Glomerular endothelial cell (primary cell): Measurements from ENCODE around the gene PPP1R9B. TPM values are rescaled to one million over a fixed set of nuclear protein-coding genes. Genes with fewer than 3 reads are reported as not detected.

Source experiments
- DNase-seq: peaks from one replicate; pipeline ENCODE4 v3.0.0-alpha.2; 2011; ENCODE audit warnings: low read depth, low spot score; ENCODE audit errors: extremely low read depth
- total RNA-seq: library from RNA; depleted of rRNA; stranded (reverse); fragments of >200 nt; gene quantifications from 2 replicates; pipeline ENCODE4 v1.2.3, GENCODE V29; 2015

The PPP1R9B gene
- total RNA-seq, 1 donor from 2014 or later = 56.6 TPM

DNA sequence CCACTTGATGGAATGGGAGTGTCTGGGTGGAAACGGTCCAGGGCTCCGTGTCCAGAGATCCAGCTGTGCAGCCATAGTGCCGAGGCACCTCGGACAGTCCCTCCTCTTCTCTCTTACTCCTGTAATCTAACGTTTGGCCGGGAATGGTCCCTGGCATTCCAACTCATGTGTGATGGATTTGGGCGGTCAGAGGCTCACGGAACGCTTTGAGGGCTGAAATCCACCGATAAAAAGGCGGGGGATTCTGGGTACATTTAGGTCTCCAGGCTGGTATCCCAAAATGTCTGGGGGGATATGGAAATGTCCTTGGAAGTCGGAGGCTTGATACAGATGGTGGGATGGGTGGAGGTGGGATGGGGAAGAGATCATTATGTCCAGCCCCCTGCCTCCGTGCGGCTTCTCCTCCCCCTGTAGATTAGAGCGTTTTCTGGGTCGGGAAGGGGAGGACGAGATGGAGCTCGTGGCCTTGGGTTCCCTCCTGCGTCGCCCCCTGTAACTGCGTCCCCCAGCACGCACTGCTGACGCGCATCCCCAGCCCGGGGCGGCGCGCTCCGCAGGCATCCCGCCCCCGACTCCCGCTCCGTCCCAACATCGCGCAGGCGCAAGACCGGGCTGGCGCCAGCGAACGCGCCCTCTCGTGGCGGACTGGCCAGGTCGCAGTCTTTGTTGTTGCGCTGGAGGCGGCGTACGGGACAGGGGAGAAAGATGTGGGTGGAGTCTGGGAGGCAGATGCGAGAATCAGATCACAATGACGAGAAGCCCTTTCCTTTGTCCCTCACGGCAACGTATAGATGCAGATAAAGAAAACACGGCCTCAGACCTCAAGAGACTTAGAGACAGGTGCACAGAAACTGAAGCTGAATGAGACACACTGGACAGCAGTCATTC, 10.8 kb upstream of the PPP1R9B start:
- DNase-seq = no peak

DNA sequence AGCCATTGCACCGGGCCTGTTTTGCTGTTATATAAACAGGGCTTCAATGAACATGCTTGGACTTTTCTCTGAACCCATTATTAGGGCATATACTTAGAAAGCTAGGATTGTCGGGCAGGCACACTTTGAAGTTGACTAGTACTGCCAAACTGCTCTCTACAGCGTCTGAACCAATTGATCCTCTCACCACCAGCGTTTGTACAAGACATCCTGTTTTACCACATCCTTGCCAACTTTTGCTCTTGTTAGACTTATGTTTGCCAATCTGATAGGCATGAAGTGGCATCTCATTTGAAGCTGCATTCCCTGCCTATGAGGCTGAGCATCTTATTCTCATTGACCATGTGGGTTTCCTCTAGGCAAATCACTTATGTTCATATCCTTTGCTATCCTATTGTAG, 7.4 kb upstream of the PPP1R9B start:
- DNase-seq = no peak

DNA sequence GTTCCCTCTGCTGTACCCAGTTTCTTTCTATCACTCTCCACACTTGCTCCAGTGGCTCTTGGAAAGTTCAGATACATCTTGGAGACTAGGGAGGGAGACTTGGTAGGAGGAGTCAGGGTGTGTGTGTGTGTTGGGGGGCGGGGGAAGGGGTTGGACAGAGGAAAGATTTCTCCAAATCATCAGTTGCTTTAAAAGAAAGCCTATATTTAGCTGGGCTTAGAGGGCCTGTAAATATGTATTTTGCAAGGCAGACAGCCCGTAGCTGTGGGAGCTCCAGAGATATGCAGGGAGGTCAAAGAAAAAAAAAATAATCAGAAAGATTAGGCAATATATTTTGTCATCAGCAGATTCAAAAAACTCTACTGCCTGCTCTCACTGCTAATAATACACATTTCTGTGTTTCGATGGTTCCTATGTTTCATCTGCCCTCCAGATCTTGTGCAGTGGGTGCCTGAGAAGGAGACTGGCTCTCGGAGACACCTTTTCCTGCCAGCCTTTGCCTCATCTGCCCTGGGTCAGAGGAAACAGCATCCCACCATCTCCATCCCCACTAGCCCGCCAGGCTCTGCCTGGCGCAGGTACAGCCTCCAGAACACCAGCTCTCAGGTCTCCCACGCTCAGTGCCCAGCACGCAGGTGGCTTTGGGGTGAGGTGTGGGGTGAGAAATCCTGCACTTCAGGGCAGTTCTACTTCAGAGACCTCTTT, 4.8 kb upstream of the PPP1R9B start:
- no peak for DNase-seq

GRCh38 chr17:50154604-50155003, 4.1 kb upstream of the PPP1R9B start:
- no peak for DNase-seq

DNA sequence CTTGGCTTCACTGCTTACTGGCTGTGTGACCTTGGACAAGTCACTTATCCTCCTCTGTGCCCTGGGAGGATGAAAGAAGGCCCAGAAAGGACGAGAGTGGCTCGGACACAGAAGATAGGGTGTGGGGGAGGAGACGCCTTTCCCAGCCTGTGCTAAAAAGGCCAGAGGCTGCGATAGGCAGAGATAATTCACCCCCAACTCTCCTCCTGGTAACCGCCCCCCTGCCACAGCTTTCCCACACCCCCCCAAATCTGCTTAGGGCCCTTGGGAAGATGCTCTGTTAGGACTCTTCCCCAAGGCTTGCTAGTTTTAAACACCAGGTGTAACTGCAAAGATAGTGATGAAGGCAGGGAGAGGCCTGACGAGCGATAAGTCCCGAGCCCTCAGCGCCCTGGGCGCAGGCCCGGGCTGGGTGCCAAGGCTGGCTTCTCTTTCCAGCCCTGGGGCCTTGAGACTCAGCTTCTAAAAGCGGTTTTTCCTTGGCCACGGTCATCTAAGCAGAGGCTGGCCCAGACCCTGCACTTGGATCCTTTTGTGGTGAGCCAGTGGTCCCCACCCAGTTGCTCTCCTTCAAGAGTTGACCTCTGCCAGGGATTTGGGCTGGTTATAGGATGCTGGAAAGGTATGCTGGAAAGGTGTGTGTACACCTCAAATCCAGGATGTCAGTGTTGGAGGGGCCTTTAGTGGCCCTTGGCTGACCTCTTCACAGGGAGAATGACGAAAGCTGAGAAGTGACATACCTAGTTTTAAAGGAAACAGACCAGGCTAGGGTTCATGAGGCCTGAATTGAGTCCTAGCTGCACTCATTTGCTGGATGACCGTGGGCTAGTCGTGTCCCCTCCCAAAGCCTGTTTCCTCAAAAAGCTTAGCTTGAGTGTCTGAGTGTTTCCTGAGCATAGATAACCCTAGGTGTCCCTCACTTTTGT, 3.4 kb upstream of the PPP1R9B start:
- no peak for DNase-seq

GRCh38 chr17:50152736-50153135, 2.3 kb upstream of the PPP1R9B start:
- DNase-seq = no peak

- no peak for DNase-seq
Measured at GRCh38 chr17:50151937-50152547, 1.6 kb upstream of the PPP1R9B start.

DNA sequence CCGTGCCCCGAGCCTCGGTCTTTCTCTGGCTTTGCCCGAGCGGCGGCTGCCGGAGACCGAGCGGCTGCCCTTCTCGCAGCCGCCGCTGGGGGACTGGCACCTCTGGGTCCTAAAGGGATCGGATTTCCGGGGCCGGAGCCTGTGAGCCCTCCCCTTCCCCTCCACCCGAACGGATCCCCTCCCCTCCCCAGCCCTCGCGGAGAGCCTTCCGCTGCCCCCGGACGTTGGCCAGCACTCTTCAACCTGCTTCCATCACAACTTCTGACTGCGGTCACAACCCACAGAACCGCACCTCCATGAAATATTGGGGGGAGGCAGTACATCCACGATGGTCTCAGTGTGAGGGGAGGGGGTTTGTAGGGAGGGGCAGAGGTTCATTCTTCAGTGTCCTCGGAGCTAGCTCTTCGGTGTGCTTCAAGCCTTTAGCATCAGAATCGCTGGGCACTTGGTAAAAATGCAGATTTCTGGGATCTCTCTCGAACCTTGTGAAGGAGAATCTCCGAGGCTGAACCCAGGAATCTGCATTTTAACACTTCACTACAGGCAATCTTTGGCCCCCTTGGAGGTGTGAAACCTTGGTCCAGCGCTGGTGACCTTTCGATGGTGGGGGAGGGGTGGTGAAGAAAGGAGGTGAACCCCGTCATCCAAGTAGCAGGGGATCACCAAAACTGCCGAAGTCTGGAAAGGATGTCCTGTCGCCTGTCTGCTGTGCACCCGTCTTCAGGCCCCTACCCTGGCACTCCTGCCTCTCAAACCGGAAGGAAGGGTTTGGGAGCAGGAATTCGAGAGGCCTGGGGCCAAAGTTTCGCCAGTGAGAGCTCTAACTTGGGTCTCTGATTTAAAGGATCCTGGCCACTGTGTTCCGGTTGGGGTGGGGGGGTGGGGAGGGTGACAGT, 812 bp upstream of the PPP1R9B start:
- no peak for DNase-seq

GRCh38 chr17:50149417-50150353, 792 bp downstream of the PPP1R9B start:
- DNase-seq = no peak

DNA sequence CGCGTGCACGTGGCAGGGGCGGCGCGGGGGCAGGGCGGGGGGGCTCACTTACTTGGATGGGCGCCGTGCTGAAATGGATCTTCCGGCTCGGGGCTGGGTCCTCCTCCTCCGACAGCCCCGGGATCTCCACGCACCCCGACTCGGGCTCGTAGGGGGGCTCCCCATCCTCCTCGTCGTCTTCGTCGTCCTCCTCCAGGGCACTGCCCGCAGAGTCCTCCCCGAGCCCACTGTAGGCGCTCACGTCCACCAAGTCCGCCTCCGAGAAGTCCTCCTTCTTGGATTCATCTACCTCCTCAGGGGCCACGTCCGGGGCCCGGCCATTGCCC, 1.4 kb downstream of the PPP1R9B start:
- DNase-seq = no peak

DNA sequence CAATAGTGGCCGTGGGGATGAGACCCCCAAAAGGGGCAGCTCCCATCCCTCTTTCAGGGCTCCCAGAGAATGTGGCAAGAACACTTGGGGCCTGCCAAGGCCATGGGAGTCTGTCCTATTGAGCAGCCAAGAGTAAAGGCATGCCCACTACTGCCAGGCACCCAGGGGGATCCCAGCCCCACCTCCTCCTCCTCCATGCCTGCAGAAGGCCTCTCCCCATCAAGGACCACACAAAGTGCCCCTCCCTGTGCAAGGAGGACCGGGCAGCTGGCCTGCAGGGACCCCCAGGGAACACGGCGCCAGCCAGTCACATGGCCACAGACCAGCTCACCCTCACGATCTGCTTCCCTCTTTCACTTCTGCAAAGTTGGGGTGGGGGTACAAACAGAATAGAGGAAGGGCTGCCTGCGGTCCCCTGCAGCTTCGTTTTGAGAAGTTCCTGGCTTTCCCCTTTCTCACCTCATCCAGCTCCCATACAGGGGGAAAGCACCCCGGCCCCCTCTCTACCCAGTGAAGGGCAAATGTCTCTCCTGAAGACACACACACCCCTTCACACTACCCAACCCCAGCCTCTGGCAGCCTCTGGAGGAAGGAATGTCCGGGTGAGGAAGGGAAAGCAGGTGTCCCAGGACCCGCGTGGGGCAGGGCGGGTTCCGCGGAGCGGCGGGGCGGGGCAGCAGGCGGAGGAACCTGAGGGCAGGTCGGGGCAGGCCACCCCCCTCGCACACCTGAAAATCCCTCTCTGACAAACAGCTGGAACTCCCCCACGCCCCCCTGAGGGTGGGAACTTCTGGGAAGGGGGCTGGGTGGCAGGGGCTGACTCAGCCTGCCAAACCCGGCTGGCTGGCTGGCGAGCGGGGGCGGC, 2.0 kb downstream of the PPP1R9B start:
- DNase-seq = no peak

GRCh38 chr17:50147841-50148225, 2.6 kb downstream of the PPP1R9B start:
- DNase-seq = no peak

DNA sequence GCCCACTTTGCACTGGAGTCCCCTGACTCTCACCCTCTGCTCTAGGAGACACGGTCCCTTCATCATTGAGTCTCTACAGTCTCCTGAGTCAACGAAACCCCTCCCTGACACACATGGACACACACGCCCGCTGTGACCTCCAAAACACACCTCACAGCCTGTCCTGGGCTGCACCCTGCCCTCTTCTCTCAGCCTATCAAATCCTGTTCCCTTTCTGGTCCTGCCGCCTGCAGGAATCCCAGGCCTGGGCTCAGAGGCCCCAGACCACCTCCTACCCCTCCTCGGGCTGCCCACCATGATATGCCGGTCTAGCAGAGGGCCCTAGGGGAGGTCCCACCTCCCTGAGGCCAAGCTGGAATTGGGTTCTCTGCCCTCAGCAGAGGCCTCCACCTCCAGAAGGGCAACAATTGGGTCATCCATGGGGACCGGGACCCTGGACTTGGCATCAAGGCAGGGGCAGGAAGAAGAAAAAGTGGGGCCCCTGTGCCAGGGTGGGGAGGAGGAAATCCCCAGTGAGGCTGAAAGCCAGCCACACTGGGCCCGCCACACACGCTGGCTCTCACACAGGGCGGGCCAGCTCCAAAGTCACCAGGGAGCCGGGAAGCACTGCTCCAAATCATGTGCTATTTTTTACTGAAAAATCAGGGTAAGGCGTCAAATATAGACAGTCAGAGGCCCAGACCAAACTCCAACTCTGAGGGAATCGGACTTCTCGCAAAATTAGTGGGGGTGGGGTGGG, 3.4 kb downstream of the PPP1R9B start:
- no peak for DNase-seq

GRCh38 chr17:50146230-50146926, 4.1 kb downstream of the PPP1R9B start:
- no peak for DNase-seq

DNA sequence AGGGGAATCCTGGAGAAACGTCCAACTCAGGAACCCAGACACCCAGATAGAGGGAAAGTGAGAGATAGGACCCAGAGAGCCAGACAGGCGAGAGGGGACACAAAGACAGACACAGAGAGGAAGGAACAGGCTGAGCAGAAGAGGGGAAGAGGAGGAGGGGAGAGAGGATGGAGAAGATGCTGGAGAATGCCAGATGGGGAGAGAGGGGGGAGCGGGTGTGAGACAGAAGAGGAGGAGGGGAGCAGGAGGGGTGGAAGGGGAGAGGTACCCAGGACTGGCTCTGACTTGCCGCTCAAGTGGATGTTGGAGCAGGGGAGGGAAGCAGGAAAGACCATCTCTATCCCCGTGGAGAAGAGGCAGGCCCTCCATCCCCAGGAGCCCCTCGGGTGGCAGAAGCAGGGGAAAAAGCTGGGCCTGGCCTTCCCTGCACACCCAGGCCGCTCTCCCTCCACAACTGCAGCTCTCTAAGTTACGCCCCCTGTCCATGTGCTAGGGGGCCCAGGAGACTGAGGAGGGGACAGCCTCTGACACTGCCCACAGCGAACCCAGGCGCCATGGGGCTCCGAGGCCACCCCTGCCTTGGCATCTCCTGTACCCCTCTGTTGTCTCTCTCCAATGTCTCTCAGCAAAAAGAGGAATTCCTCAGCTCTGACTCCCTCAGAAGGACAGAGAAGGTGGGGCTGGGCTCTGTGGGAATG, 4.8 kb downstream of the PPP1R9B start:
- no peak for DNase-seq
